HepG2 (cell line): Measurements from ENCODE around the gene CSTPP1. TPM values are rescaled to one million over a fixed set of nuclear protein-coding genes. Genes with fewer than 3 reads are reported as not detected.

Source experiments
- ATAC-seq: fragments of 200-7000 bp; cut with Tn5 transposase; 3 replicates; pipeline ENCODE4 v1.9.1; 2020; ENCODE audit warnings: mild to moderate bottlenecking, moderate library complexity
- BruUV-seq: library from RNA; stranded (reverse); fragments of 400-500 nt; replicated peaks from 2 replicates; lab custom pipeline; 2021; lab: Mats Ljungman, UMichigan
- CTCF ChIA-PET: fragments of 300-600 bp; formaldehyde crosslinking; extraction: SDS; loops from one replicate; lab custom pipeline; 2021; ENCODE audit warnings: low total read pairs, inconsistent platforms, low intra/inter-chr PET ratio; lab: Yijun Ruan, JAX
- POLR2A ChIA-PET: fragments of 350-600 bp; sonication (Branson Sonifier 250); formaldehyde crosslinking; loops from one replicate; lab custom pipeline; 2020; ENCODE audit warnings: antibody characterized with exemption, inconsistent platforms; lab: Yijun Ruan, JAX
- DNase-seq: peaks from one replicate; pipeline ENCODE4 v3.0.0-alpha.2; 2015; ENCODE audit warnings: low spot score
- FAIRE-seq: peaks from 3 replicates; lab custom pipeline; 2011; peaks lifted over from hg19 to GRCh38; lab: Jason Lieb, UNC
- H2AFZ ChIP-seq: one replicate; pipeline ENCODE4 v1.6.1; 2011; ENCODE audit warnings: low read length, inconsistent platforms
- H3K27ac ChIP-seq: fragments of 300-600 bp; 3 replicates; pipeline ENCODE4 v1.8.0; 2011; ENCODE audit warnings: mixed run types, mild to moderate bottlenecking, mixed read lengths, low read length, inconsistent platforms; ENCODE audit not compliant: insufficient read depth; ENCODE audit errors: extremely low read length
- H3K27me3 ChIP-seq, 2 experiments: fragments of 200-600 bp in 1 of 2; 2 replicates in 1 of 2; 3 replicates in 1 of 2; pipeline versions ENCODE4 v1.6.0 to v1.8.0; 2011; ENCODE audit warnings: low read length in 2 of 2, mild to moderate bottlenecking in 2 of 2, moderate library complexity in 2 of 2, inconsistent platforms in 1 of 2; ENCODE audit not compliant: insufficient read depth in 2 of 2, control insufficient read depth in 1 of 2
- H3K36me3 ChIP-seq, 2 experiments: fragments of 200-600 bp in 1 of 2; replicated peaks in 1 of 2; 2 replicates in 1 of 2; 3 replicates in 1 of 2; pipeline versions ENCODE4 v1.5.1 to v1.8.0; 2011; ENCODE audit warnings: low read length in 2 of 2, inconsistent platforms in 1 of 2; ENCODE audit not compliant: insufficient read depth in 2 of 2, control insufficient read depth in 1 of 2
- H3K4me1 ChIP-seq: 2 replicates; pipeline ENCODE4 v1.5.1; 2012; ENCODE audit warnings: low read length, inconsistent platforms; ENCODE audit not compliant: insufficient read depth
- H3K4me2 ChIP-seq: 2 replicates; pipeline ENCODE4 v1.6.0; 2011; ENCODE audit warnings: low read depth, low read length, inconsistent platforms
- H3K4me3 ChIP-seq, 3 experiments: fragments of 200-600 bp in 1 of 3; sonication (generic), shearing (Covaris generic) in 1 of 3; replicated peaks in 1 of 3; 2 replicates each; pipeline ENCODE4 v1.5.1; 2011 to 2016; ENCODE audit warnings: low read length in 3 of 3, inconsistent platforms in 2 of 3, low read depth in 2 of 3, mild to moderate bottlenecking in 2 of 3, control low read depth in 1 of 3, mixed read lengths in 1 of 3; ENCODE audit not compliant: insufficient read depth in 1 of 3
- H3K79me2 ChIP-seq: one replicate; pipeline ENCODE4 v1.6.1; 2011; ENCODE audit warnings: low read length, inconsistent platforms; ENCODE audit not compliant: insufficient read depth
- H3K9ac ChIP-seq: 2 replicates; pipeline ENCODE4 v1.6.0; 2011; ENCODE audit warnings: mild to moderate bottlenecking, low read depth, low read length, inconsistent platforms; ENCODE audit not compliant: insufficient read depth
- H3K9me3 ChIP-seq: 2 replicates; pipeline ENCODE4 v1.5.1; 2012; ENCODE audit warnings: mild to moderate bottlenecking, low read length
- H4K20me1 ChIP-seq: 2 replicates; pipeline ENCODE4 v1.6.0; 2011; ENCODE audit warnings: inconsistent platforms, mild to moderate bottlenecking, low read length, moderate library complexity; ENCODE audit not compliant: insufficient read depth
- JARID2 ChIP-seq: sonication (generic); formaldehyde crosslinking; IDR thresholded peaks from 2 replicates; pipeline ENCODE4 v1.8.1; 2023; ENCODE audit warnings: missing genetic modification reagents, inconsistent platforms; ENCODE audit not compliant: insufficient replicate concordance
- MTF2 ChIP-seq: sonication (generic); formaldehyde crosslinking; IDR thresholded peaks from 2 replicates; pipeline ENCODE4 v1.5.0; 2020; ENCODE audit warnings: missing genetic modification reagents, borderline replicate concordance
- SKI ChIP-seq: fragments of 450-650 bp; IDR thresholded peaks from one replicate; pipeline ENCODE4 v1.6.1; 2018; ENCODE audit warnings: mild to moderate bottlenecking; ENCODE audit not compliant: partially characterized antibody
- ZNF557 ChIP-seq: sonication (generic); formaldehyde crosslinking; IDR thresholded peaks from 2 replicates; pipeline ENCODE4 v1.4.0; 2020; ENCODE audit warnings: missing genetic modification reagents
- ZNF570 ChIP-seq: sonication (generic); formaldehyde crosslinking; IDR thresholded peaks from 2 replicates; pipeline ENCODE4 v1.4.0; 2020; ENCODE audit warnings: mild to moderate bottlenecking, missing genetic modification reagents, borderline replicate concordance
- ZNF75D ChIP-seq: sonication (generic); formaldehyde crosslinking; IDR thresholded peaks from 2 replicates; pipeline ENCODE4 v1.8.1; 2023; ENCODE audit warnings: missing genetic modification reagents, mild to moderate bottlenecking, borderline replicate concordance
- WGBS: methylation state at CpG from one replicate; pipeline ENCODE4 v1.1.6; 2017; ENCODE audit warnings: low lambda C conversion rate; 5-methylcytosine and 5-hydroxymethylcytosine counted together
- in situ Hi-C: cut with HindIII; loops from 2 replicates; pipeline ENCODE4 v1.10.0; 2017; ENCODE audit warnings: low pct_unique_long_range_greater_than_20kb; ENCODE audit not compliant: extremely low pct_ligation_motif_present
- intact Hi-C: fragments of 100-400 bp; cut with micrococcal nuclease; formaldehyde crosslinking; loops from one replicate; pipeline ENCODE4 v1.10.0; 2022; ENCODE audit not compliant: unreplicated experiment
- polyA plus RNA-seq, 8 experiments: library from polyadenylated mRNA; depleted of rRNA in 3 of 8; stranded (reverse) in 7 of 8; unstranded in 1 of 8; fragments of >200 nt; fragmentation: Illumina TruSeq in 4 of 8; extraction: Trizol in 4 of 8; gene quantifications; 2 replicates each; pipeline versions ENCODE4 v1.2.1 to v1.2.3, GENCODE V29; 2011 to 2016; ENCODE audit warnings: low read depth in 4 of 8, missing spikeins in 1 of 8, mixed read lengths in 1 of 8; ENCODE audit not compliant: insufficient read depth in 1 of 8
- total RNA-seq, 5 experiments: library from RNA; depleted of rRNA; stranded (reverse); fragments of >200 nt; fragmentation: Illumina TruSeq; extraction: Trizol; gene quantifications; 2 replicates each; pipeline ENCODE4 v1.2.3, GENCODE V29; 2016; ENCODE audit warnings: low read depth in 1 of 5
- TF ChIP-seq, protein P1 (sequence below): sonication (generic); formaldehyde crosslinking; IDR thresholded peaks from 2 replicates; pipeline ENCODE4 v1.4.0; 2020; ENCODE audit warnings: missing genetic modification reagents
- TF ChIP-seq, protein P2 (sequence below): sonication (generic); formaldehyde crosslinking; IDR thresholded peaks from 2 replicates; pipeline ENCODE4 v1.5.0; 2020; ENCODE audit warnings: missing genetic modification reagents
- TF ChIP-seq, protein P3 (sequence below), 2 experiments: sonication (generic) in 1 of 2; formaldehyde crosslinking in 1 of 2; IDR thresholded peaks; 2 replicates each; pipeline versions ENCODE4 v1.6.1 to v1.9.0; 2014 to 2022; ENCODE audit warnings: antibody characterized with exemption in 1 of 2, borderline replicate concordance in 1 of 2, inconsistent platforms in 1 of 2, low read depth in 1 of 2, missing genetic modification reagents in 1 of 2

The CSTPP1 gene
- total and polyA plus RNA-seq, 2 of the 13 experiments (the other 11 are each of a cell fraction or from before 2014, with no cell fraction given) = 12.3 to 14.6 TPM

DNA sequence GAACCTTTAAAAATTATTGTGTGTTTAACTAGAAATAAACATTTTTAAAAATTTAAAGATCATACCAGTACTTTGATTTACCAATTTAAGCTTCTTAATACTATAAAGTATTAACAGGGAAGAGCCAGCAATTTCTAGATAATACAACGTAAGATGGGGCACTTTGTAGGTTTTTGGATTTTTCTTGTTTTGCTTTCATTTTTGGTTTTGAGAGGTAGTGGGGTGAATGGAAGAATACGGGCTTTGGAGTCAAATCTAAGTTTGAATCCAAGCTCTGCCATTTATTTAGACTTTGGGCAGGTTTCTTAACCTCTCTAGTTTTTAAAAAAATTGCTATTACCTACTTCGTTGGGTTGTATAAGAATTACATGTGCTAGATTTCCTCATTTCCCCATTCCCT, 44.9 kb downstream of the CSTPP1 start (continued):
- TF ChIP-seq, protein P1, sequence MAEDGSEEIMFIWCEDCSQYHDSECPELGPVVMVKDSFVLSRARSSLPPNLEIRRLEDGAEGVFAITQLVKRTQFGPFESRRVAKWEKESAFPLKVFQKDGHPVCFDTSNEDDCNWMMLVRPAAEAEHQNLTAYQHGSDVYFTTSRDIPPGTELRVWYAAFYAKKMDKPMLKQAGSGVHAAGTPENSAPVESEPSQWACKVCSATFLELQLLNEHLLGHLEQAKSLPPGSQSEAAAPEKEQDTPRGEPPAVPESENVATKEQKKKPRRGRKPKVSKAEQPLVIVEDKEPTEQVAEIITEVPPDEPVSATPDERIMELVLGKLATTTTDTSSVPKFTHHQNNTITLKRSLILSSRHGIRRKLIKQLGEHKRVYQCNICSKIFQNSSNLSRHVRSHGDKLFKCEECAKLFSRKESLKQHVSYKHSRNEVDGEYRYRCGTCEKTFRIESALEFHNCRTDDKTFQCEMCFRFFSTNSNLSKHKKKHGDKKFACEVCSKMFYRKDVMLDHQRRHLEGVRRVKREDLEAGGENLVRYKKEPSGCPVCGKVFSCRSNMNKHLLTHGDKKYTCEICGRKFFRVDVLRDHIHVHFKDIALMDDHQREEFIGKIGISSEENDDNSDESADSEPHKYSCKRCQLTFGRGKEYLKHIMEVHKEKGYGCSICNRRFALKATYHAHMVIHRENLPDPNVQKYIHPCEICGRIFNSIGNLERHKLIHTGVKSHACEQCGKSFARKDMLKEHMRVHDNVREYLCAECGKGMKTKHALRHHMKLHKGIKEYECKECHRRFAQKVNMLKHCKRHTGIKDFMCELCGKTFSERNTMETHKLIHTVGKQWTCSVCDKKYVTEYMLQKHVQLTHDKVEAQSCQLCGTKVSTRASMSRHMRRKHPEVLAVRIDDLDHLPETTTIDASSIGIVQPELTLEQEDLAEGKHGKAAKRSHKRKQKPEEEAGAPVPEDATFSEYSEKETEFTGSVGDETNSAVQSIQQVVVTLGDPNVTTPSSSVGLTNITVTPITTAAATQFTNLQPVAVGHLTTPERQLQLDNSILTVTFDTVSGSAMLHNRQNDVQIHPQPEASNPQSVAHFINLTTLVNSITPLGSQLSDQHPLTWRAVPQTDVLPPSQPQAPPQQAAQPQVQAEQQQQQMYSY (CRISPR knock-in tag) = no peak

DNA sequence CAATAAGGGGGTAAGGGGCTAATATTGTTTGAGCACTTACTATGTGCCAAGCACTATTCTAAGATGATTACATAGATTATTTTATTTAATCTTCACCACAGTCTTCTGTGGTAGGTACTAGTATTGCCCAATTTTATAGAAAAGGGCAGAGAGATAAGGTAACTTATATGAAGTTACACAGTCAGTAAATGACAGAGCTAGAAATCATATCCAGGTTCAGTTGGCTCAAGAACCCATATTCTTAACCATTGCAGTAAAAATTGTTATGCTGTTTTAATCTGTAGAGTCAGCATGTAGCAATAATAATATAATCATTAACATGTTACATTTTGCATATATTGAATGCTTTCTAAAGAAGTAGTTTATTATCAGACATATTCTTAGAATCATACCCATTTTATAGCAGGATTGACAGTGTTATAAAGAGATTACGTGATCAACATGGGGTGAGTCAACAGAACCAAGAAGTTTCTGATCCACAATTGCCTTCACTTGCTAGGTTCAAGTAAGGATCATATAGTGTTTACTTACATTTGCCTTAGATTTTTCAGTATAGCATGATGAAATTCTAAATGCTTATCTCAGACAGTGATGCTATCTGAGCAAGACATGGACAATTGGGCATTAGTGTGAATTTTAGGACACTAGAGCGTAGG, 46.4 kb downstream of the CSTPP1 start:
- Histone ChIP-seq H3K4me1 (peaks cover 41% of the 10 kb centered on the region), H4K20me1 (no peaks in the 10 kb centered on the region), H3K9me3 (no peaks in the 10 kb centered on the region), H3K27ac (no peak overlapping the region), H3K36me3 (no peaks in the 10 kb centered on the region), H3K4me3 (no peak overlapping the region), H3K9ac (no peak overlapping the region), H3K27me3 (no peaks in the 10 kb centered on the region), H3K4me2 (no peak overlapping the region), H2AFZ (no peak overlapping the region), H3K79me2 (no peaks in the 10 kb centered on the region)
- POLR2A ChIA-PET = no interaction called here
- no peak for FAIRE-seq
- intact Hi-C loops (no loop called here), in situ Hi-C loops (no loop called here)
- WGBS = 90% methylated on average over 2 of the region's 2 CpGs
- CTCF ChIA-PET = no interaction called here
- DNase-seq = no peak
- TF ChIP-seq JARID2 (CRISPR knock-in tag) (no peak), ZNF557 (CRISPR knock-in tag) (no peak), ZNF75D (CRISPR knock-in tag) (no peak), ZNF570 (no peak), SKI (no peak), MTF2 (CRISPR knock-in tag) (no peak)
- TF ChIP-seq, protein P2, sequence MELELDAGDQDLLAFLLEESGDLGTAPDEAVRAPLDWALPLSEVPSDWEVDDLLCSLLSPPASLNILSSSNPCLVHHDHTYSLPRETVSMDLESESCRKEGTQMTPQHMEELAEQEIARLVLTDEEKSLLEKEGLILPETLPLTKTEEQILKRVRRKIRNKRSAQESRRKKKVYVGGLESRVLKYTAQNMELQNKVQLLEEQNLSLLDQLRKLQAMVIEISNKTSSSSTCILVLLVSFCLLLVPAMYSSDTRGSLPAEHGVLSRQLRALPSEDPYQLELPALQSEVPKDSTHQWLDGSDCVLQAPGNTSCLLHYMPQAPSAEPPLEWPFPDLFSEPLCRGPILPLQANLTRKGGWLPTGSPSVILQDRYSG = no peak
- TF ChIP-seq, protein P3, sequence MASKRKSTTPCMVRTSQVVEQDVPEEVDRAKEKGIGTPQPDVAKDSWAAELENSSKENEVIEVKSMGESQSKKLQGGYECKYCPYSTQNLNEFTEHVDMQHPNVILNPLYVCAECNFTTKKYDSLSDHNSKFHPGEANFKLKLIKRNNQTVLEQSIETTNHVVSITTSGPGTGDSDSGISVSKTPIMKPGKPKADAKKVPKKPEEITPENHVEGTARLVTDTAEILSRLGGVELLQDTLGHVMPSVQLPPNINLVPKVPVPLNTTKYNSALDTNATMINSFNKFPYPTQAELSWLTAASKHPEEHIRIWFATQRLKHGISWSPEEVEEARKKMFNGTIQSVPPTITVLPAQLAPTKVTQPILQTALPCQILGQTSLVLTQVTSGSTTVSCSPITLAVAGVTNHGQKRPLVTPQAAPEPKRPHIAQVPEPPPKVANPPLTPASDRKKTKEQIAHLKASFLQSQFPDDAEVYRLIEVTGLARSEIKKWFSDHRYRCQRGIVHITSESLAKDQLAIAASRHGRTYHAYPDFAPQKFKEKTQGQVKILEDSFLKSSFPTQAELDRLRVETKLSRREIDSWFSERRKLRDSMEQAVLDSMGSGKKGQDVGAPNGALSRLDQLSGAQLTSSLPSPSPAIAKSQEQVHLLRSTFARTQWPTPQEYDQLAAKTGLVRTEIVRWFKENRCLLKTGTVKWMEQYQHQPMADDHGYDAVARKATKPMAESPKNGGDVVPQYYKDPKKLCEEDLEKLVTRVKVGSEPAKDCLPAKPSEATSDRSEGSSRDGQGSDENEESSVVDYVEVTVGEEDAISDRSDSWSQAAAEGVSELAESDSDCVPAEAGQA (IDR thresholded peaks at IDR 0.05; ENCODE audit: low read depth) = no peak
- TF ChIP-seq, protein P3 (CRISPR knock-in tag; IDR thresholded peaks at IDR 0.05; ENCODE audit: borderline replicate concordance) = no peak
- no TSS peak for BruUV-seq
- no peak for ATAC-seq
